Coronary artery (tissue), 2 donors: ENCODE results near the gene ABCC1.

Source experiments
- DNase-seq: peaks from one replicate; pipeline ENCODE4 v3.0.0-alpha.2; 2017; ENCODE audit warnings: low spot score
- H3K27ac ChIP-seq, 2 donors: fragments of 200-600 bp; sonication (generic); one replicate each; pipeline ENCODE4 v1.5.1; 2016 to 2019
- H3K4me3 ChIP-seq: fragments of 200-600 bp; sonication (generic); 2 replicates; pipeline ENCODE4 v1.5.1; 2016; ENCODE audit warnings: mild to moderate bottlenecking, moderate library complexity
- TF ChIP-seq, protein P1 (sequence below): fragments of 200-600 bp; sonication (generic); IDR thresholded peaks from one replicate; pipeline ENCODE4 v1.5.1; 2019; ENCODE audit warnings: antibody characterized with exemption

The ABCC1 gene

DNA sequence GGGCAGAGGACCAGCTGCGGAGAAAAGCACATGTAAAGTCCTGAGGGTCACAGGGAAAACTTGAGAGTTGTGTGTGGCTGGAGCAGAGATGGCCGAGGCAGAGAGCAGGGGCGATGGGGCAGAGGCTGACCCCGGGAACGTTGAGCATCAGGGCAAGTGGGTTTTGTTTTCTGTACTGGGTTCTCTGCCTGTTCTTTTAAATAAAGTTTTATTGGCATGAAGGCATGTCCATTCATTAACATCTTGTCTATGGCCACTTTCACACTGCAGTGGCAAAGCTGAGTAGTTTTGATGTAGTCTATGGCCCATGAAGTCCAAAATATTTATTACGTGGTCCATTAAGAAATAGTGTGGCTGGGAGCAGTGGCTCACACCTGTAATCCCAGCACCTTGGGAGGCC, 64.4 kb downstream of the ABCC1 start:
- TF ChIP-seq, protein P1, sequence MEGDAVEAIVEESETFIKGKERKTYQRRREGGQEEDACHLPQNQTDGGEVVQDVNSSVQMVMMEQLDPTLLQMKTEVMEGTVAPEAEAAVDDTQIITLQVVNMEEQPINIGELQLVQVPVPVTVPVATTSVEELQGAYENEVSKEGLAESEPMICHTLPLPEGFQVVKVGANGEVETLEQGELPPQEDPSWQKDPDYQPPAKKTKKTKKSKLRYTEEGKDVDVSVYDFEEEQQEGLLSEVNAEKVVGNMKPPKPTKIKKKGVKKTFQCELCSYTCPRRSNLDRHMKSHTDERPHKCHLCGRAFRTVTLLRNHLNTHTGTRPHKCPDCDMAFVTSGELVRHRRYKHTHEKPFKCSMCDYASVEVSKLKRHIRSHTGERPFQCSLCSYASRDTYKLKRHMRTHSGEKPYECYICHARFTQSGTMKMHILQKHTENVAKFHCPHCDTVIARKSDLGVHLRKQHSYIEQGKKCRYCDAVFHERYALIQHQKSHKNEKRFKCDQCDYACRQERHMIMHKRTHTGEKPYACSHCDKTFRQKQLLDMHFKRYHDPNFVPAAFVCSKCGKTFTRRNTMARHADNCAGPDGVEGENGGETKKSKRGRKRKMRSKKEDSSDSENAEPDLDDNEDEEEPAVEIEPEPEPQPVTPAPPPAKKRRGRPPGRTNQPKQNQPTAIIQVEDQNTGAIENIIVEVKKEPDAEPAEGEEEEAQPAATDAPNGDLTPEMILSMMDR = no peak
- DNase-seq = no peak
- H3K27ac ChIP-seq = peak overlapping the region; percentile 65 to 79
- H3K4me3 ChIP-seq = no peak overlapping the region

DNA sequence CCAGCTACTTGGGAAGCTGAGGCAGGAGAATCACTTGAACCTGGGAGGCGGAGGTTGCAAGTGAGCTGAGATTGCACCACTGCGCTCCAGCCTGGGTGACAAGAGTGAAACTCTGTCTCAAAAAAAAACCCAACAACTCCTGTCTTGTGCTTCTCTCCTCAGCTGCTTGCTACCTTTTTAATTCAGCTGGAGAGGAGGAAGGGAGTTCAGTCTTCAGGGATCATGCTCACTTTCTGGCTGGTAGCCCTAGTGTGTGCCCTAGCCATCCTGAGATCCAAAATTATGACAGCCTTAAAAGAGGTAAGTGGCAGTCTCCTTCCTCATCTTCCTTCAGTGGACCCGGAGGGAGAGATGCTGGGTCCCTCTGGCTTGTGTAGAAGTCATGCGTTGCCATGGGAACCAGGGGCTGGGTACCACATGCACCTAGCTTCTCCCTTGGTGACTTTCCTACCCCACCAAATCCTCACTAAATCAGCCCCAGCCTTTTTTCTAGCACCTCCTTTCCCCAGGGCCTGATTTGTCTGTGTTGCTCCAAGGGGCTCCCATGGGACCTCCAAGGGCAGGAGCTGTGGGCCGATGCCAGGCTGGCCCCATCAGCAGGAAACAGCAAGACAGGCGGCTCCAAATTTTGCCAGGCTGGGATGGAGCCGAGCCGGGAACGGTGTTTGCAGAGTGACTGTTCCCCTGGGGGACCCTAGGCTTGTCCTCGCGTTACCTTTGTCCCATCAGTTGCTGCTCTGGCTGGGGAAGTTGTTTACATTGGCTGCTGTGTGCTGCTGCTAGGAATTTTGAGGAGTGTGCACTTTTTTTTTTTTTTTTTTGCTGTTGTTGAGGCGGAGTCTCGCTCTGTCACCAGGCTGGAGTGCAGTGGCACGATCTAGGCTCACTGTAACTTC, 65.2 kb downstream of the ABCC1 start:
- Histone ChIP-seq H3K4me3 (no peak overlapping the region), H3K27ac (peak overlapping the region; percentile 65 to 79)
- TF ChIP-seq, protein P1 = no peak
- DNase-seq = peak; percentile 96

DNA sequence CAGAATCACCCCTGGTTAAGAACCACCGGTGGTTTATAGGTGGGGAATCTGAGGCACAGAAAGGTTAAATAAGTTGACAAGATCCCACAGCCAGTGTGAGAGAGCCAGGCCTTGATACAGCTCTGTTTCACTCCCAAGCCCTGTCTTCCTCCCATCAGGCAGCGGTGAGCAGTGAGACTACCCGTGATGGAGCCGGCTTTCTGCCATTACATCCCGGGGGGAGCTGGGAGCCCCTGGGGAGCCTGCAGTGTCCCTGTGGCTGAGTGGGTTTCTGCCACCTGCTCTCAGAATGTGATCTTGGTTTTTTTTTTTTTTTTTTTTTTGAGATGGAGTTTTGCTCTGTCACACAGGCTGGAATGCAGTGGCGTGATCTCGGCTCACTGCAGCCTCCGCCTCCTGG, 66.4 kb downstream of the ABCC1 start:
- DNase-seq = no peak
- Histone ChIP-seq H3K27ac (peak overlapping the region in 1 of 2 donors; percentile 79), H3K4me3 (no peak overlapping the region)
- TF ChIP-seq, protein P1 = no peak

DNA sequence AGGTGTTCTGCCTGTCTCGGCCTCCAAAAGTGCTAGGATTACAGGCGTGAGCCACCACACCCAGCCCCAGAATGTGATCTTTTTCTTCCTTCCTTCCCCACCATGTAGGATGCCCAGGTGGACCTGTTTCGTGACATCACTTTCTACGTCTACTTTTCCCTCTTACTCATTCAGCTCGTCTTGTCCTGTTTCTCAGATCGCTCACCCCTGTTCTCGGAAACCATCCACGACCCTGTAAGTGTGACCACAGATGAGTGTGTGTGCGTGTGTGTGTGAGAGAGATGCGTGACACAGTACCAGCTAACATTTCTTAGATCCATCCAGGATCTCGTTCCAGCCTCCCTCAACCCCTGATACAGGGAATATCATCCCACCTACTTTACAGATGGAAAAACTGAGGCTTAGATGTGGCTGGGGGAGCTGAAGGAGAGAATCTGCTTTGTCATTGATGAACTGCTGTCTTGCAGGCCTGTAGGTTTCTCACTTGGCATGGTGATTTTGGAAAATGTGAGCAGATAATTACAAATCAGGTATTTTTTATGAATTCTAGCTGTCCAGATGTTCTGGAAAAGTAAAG, 67.1 kb downstream of the ABCC1 start:
- DNase-seq = no peak
- H3K27ac ChIP-seq = no peak overlapping the region
- H3K4me3 ChIP-seq = no peak overlapping the region
- TF ChIP-seq, protein P1 = no peak

DNA sequence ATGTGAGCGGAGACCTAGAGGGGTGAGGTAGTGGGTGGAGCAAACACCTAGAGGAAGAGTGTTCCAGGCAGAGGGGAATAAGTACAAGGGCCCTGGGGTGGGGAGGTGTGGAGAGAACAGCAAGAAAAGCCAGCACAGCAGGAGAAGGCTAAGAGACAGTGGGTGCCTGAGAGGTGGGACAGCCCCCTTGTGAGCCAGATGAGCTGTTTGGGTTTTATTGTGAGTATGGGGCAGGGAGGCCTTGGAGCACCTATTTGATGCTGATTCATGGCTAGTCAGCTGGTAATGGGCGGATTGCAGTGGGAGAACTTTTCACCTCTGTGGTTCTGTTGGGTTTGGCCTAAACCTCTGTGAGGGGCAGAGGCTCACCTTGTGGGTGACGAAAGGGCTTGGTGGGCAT, 68.4 kb downstream of the ABCC1 start:
- H3K4me3 ChIP-seq = no peak overlapping the region
- H3K27ac ChIP-seq = no peak overlapping the region
- DNase-seq = no peak
- TF ChIP-seq, protein P1 = no peak

DNA sequence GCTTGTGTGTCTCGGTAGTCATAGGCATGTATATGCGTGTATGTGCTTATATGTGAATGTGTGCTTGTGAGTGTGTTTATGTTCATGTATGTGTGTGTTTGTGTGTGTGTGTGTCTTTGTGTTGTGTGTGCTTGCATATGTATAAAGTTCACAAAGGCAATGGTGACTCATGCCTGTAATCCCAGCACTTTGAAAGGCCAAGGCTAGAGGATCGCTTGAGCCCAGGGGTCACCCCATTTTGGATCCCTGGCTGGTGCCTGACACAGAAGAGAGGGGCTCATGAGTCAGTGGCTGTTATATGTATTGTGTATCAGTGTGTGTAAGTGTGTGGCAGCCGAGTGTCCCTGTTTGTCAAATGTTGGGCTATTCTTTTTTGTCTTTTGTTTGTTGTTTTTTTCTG, 69.3 kb downstream of the ABCC1 start:
- Histone ChIP-seq H3K27ac (no peak overlapping the region), H3K4me3 (no peak overlapping the region)
- no peak for DNase-seq
- TF ChIP-seq, protein P1 = no peak

DNA sequence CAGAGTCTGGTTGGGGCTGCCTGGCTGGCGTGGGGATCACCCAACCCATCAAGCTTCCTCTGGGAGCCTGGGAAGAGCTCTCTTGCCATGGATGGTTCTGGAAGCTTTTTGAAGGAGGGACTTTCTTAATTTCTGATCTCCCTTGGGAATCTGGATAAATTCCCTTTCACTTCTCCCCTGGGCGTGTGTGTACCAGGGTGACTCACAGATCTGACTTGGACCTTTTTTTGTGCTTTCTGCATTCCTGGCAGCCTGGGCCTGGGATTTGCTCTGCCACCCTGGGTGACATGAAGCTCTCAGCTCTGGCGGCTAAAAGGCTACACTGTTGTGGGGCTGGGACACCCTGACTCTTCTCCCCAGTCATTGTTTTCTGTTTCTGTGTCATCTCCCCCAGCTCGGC, 70.1 kb downstream of the ABCC1 start:
- TF ChIP-seq, protein P1 = no peak
- peak overlapping the region in 1 of 2 donors; percentile 64 for H3K27ac ChIP-seq

More for the DNA sequence above, 70.1 kb downstream of the ABCC1 start:
- DNase-seq = peak; percentile 79
- H3K4me3 ChIP-seq = no peak overlapping the region
